Hematopoietic multipotent progenitor cell treated with erythropoietin and hydrocortisone succinate and interleukin-3 and kit ligand, for 8 days (in vitro differentiated cells): ENCODE measurements around the gene TRMO.

Experiments used
- DNase-seq: peaks from one replicate; pipeline ENCODE4 v3.0.0-alpha.2; 2015

The TRMO gene

DNA sequence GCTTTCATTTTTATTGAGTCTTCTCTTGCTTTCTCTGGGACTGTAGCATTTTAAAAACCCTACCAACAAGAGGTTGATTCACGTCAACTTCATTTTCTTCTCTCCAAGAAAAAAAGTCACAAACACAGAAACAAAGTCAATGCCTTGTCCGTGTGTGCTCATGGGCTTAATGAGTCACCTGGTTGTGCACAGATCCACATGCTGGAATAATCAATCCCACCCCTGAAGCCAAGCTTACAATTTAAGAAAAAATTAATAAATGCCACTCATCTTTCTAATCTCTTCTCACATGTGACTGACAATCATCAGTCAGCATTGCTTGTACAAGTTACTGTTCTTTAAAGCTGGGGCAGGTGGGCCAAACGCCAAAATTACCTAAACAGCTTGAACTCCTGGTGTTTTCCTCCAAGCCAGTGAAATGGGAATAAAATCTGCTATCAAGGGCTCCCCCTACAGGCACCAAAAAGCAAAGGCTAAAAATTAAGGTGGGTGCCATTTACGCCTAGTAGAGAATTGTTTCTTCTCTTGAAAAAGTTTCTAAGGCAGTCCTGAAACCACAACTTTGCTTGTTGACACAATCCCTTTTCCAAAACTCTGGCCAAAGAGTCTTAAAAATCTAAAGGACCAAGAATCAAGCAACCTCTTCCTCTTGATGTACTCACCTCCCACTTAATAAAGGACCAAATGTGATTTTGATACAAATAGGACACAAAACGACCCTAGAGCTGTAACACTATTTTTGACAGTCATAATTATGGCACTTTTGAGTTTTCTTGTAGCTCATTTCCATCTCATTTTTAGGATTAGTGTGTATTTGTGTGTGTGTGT is 21.3 kb downstream of the TRMO start:
- DNase-seq, result peak; percentile 58

DNA sequence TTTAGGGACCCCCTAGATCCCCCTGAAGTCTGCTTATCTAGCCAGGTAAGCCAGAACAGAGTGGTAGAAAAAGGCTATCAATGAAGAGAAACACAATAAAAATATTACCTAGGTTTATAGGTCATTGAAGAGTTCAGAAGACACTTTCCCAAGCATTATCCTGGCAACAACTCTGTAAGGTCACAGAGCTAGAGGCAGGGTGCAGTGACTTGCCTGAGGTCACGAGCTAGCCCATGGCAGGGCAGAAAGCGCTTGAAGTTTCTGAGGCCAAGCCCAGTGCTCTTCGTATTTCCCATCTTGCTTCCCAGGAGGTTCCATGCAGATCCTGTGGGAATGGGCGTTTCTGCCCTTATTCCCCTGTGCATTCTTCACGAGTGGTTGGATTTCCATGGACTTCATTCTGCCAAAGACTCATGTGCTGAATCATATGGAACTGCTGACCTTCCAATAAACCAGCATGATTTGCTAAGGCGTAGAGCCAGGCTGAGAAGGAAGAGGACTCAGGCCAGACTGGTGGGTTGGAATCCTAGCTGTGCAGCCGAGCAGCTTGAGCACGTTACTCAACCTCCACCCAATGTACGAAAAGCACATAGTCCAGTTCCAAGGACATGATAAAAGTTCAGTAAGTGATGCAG is 22.1 kb downstream of the TRMO start:
- DNase-seq, result no peak

DNA sequence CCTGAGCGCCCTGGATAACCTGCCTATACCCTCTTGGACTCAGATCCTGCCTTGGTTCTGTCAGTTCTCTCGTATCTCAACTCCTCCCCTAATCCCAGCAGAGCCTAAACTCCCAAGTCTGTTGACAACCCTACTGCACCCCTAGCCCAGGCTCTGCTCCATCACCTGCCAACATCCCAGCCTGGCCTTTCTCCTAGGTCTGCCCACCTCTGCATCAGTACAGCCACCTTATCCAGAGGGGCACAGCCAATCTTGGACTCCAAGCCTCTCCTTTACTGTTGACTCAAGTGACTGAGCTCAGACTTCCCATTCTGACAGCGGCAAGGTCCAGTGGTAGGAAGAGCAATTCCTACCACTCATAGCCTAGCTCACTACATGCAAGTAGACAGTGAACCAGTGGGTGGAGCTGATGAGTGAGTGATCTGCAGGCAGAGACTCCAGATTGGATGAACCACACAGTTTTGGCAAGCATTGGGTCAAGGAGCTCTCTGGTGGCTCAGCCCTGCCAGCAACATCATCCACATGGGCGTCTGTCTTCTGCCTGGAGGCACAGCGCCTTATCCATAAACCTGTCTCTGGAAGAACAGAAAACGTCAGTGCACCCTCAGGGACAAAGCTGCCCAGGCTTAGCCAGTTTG is 26.5 kb downstream of the TRMO start:
- DNase-seq, result peak; percentile 48

DNA sequence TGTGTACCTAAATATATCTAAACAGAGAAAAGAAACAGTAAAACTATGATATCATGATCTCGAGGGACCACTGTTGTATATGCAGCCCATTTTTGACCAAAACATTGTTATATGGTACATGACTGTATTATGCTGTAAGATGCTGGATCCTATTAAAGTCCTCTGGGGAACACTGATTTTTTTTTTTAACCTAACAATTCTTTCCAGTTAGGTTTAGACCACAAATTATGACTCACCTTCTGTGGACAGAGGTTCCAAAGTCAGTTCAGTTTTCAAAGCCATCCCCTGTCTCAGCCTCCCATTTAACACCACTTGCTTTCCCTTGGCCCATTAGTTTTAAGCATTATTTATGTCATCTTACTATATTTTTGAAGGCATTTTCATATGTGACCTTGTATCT is 27.1 kb downstream of the TRMO start:
- no peak for DNase-seq

DNA sequence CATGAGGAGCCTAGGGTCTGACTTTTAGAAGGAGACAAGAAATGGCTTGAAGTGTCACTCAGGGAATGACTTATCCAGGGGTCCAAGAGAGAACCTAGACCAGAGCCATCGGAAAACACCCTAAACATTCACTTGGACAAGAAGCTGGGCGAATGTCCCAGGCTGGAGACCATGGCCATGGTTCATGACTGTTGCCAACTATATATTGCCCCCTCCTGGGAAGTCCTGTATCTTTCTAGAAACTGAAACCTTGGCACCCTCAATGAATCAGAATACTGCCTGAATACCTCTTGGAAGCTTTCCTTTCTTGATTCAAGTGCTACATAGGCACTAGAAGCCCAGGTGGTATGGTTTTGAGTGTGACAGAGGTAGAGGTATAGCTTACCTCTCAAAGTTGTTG is 29.9 kb downstream of the TRMO start:
- DNase-seq, result no peak

DNA sequence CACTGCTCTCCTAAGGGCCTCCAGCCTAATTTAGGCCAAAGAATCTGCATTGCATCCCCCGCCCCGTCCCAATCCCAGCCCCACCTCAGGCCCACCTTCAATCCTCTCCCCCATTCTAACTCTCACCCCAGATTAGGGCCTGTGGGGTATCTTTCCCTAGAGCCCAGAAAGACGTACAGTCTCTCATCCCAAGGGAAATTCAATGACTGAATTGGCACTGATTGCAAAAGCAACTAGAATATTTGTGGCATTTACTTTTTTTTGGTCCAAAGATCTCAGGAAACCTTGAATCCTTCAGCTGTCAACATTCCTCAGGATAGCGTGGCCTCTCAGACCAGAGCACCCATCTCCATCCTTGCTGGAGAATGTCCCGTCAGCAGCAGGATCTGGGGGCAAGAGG is 30.6 kb downstream of the TRMO start:
- no peak for DNase-seq

DNA sequence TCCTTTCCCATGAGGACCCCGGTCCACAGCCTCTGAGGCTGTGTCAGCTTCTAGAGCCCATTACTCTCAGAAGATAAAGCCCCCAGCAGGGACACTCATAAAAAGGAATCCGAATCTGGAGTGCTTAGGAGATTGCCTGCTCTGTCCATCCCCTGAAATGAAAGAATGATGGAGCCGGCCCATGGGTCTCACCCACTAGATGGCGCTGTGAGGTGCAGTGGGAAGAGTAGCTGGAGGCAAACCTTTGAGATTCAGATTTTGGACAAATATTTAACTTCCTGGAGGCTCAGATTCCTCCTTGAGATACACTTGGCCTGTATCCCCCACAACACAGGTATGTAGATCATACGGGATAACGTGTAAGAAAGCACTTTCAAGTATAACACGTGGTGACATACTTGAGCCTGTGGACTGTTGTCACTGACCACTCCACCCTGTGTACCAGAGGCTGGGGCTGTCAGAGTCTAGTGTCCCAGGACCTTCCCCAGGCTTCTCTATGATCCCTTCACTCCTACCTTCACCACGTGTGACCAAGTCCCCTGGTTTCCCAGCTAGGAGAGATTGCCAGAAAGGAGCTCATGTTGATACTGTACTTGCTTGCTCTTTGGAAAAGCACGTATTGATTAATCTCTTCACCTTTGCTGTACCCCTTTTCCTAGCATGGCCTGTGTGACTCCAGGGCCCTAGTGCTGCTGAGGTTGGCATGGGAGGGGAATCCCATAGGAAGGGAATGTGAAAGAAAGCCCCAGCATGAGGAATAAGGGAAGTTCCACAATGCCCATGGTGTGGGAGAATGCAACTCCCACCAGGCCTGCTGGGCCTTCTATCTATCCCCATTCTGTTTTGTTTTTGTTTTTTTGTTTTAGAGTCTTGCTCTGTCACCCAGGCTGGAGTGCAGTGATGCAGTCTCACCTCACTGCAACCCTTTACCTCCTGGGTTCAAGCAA is 32.1 kb downstream of the TRMO start:
- DNase-seq, result peak; percentile 53

DNA sequence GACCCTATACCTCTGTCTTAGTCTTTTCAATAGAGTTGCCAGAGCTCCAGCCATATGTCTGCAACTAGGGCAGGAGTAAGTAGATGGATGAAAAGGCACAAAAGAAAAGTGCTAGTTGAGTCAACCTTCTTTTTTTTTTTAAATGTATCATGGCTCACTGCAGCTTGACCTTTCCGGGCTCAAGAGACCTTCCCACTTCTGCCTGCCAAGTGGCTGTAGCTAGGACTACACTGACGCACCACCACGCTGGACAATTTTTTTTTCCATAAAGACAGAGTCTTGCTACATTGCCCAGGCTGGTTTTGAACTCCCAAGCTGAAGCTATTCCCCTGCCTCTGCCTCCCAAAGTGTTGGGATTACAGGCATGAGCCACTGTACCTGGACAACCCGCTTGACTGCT is 42.0 kb downstream of the TRMO start:
- no peak for DNase-seq

DNA sequence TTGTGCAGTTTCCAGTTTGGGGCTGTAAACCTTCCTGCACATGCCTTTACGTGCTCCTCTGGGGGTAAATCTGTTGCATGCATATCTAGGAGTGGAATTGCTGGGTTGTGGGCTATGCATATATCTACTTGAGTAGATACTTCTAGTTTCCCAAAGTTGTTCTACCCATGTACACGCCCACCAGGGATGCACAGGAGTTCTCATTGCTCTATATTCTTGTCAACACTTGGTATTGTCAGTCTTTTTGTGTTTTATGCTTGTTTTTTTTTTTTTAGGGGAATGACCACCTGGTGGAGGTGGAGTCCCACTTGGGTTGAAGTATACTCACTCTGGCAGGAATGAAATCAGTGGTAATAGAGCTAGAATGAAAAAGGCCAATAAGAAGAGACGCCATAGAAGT is 46.2 kb downstream of the TRMO start:
- no peak for DNase-seq

DNA sequence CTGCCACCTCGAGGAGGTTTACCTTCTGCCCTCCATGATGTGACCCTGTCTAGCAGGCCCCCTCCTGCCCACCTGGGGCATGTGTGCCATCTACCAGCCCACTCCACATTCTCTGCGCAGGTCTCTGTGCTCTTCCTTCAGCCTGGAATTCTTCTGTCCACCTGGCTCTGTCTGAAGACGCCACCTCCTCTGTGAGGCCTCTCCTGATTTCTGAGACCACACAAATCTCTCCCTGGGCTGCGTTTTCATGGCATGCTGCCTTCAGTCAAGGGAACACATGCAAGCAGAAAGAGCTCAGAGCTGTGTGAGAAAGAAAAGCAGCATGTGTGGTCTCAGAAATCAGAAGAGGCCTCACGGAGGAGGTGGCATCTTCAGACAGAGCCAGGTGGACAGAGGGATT is 47.2 kb downstream of the TRMO start:
- DNase-seq, result no peak

DNA sequence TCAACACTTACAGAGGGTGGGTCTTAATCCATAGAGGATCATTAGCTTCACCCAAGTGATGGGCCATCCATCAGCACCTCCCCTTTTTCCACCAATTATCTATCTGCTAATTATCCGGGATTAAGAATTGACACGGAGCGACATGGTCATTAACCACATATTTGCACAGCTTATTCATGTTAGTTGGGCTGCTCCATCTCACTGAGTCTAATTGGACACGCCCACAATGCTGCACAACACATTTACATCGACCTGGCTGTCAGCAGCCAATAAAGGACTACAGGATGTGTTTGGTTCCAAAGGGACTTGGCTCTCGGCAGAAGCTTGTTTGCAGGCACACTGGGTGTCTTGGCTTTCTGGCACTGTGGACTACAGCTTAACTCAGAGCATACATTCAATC is 47.7 kb downstream of the TRMO start:
- DNase-seq, result no peak

DNA sequence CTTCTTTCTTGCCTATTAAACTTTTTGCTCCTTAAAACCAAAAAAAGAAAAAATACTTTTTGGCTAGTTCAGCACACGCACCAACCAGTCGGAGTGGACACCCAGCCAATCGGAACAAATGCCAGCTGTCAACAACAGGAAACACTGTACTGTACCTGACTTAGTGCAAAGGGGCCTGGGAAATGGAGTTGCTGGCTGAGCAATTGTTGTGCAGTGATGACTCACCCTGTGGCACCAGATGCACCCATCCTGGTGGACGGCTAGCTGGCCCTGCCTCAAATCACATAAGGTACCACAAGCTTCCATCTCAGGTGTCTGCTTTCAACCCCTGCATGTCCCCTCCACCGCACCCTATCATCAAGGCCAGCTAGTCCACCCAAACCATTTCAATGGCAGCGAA is 48.4 kb downstream of the TRMO start:
- DNase-seq, result no peak

DNA sequence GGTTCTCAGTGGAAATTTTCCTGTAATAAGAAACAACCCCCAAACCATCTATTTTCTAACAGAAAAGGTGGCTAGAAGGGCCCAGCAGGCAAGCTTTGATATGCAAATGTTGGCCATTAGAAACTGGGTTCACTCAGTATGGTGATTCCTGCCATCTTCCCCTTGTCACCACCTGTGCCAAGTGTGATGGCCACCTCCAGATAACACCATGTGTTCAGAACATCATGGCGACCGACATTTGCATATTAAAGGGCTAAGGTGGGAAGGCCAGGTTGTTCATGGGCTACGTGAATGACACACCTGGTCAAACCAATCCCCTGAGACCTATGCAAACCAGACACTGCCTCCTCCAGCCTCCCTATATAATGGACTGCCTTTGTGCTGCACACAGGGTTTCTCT is 48.9 kb downstream of the TRMO start:
- DNase-seq, result no peak

DNA sequence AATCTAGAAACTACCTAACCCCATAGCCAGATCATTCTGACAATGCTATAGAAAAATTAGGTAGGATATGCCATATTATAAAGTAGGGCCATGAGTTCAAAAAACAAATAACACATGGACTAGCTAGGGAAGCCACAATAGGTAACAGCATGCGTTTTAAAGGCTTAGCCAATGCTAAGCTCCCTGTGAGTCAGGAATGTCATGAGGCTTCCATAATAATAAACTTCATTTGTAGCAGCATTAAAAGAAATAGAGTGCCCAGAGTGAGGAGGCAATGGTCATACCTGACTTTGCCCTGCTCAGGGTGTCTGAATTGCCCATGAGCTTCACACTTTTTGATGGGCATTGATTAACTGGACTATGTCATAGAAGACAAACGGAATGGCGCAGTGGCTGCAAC is 53.4 kb downstream of the TRMO start:
- no peak for DNase-seq

DNA sequence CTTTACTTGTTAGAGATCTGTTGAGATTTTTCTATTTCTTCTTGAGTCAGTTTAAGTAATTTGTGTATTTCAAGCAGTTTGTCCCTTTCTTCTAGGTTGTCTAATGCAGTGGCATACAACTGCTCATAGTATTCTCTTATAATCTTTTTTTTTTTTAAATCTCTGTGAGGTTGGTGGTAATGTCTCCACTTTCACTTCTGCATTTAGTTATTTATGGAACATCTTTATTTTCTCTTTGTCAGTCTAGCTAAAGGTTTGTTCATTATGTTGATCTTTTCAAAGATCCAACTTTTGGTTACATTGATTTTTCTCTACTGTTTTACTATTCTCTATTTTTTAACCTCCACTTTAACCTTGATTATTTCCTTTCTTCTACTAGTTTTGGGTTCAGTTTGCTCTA is 55.5 kb downstream of the TRMO start:
- DNase-seq, result no peak

DNA sequence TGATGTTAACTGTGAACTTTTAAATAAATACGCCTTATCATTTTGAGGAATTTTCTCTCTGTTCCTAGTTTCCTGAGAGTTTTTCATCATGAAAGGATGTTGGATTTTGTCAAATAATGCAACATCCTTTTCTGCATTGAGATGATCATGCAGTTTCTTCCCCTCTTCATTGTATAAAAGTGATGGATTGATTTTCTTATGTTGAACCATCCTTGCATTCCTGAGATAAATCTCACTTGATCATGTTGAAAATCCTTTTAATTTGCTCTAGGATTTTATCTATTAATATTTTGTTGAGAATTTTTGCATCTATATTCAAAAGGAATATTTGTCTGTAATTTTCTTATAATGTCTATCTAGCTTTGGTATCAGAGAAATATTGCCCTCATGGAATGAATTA is 56.0 kb downstream of the TRMO start:
- DNase-seq, result no peak

DNA sequence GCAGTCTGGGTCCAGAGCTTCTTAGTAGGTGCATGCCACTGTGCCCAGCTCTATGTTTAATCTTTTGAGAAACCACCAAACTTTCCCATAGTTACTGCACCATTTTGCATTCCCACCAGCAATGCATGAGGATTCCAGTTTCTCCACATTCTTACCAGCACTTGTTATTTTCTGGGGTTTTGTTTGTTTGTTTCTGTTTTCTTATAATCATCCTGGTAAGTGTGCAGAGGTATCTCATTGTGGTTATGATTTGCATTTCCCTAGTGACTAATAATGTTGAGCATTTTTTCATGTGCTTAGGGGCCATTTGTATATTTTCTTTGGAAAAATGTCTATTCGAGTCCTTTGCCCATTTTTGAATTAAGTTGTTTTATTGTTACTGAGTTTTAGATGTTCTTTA is 57.9 kb downstream of the TRMO start:
- no peak for DNase-seq

DNA sequence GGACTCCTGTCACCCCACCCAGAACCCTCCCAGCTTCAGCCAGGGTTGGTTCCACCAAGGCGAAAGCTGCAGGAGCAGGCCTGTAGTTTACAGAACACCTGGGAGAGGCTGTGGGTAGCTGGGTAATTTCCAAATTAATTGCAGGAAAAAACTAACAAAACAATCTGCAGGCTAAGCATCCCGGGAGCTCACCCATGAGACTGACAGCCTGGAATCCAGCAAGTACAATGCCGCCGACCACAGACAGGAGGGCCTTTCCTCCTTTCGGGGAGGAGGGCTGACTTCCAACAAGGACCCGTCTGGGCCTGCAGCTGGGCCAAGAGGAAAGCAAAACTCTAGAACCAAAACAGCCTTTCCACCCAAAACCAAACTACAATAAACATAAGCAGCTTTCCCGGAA is 59.0 kb downstream of the TRMO start:
- DNase-seq, result no peak

DNA sequence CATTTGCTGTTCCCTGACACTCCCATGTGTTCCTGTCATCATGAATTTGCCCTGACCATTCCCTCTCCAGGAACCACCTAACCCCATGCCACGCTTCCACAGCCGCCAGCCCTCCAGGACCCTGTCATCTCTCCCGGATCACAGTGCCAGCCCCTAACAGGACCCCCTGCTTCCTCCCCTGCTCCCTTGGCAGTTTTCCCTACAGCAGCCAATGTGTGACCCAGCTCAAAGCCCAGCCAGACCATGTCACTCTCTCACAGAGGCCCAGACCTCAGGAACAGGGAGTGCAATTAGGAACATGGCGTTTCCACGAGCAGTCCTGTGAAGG is 61.2 kb downstream of the TRMO start:
- no peak for DNase-seq

DNA sequence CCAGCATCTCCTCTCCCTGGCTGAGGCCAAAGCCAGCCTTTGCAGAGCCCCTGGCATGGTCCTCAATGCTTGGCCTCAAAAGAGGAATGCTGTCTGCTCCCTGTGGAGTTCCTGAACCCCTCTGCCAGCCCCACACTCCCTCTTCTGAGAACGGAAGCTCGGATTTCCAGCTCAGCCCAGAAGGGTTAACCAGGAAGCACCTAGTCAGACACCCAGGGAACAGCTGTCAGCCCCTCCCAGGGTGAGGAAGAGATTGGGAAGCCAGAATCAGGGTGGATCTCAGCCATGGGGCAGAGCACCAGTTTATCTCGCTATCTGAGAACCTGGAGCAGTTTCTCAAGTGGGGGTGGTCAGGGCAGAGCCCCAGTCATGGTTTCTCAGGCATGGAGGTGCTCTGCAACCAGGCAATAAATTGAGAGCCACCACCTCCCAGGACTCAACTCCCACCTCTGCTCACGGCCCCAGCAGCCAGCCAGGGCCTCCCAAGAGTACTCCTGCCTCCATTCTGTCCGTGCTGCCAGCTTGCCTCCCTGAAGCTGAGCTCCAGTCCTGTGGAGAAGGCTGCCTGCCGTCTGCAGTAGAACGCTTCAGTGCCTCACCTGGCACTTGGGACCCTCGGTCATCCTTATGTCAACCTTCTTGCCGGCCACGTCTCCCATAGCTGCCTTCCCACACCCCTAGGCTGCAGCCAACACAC is 61.7 kb downstream of the TRMO start:
- DNase-seq, result no peak

DNA sequence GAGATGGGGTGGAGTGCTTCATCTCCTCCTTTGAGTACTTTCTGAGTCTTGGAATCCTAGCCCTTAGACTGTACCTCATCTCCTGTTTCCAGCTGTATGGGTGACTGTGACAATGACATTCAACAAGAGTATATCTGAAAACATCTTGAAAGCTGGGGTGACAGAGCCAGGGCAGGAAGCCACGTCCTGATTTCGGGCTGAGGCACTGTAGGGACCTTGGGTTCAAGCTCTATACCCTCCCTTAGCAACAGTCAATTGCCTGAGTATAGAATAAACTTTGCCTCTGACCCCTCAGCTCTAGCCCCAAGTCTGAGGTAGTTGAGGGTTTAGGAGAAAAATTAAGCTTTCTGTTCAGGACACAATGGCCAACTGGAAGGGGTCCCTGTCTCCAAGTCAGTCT is 63.0 kb downstream of the TRMO start:
- DNase-seq, result no peak

DNA sequence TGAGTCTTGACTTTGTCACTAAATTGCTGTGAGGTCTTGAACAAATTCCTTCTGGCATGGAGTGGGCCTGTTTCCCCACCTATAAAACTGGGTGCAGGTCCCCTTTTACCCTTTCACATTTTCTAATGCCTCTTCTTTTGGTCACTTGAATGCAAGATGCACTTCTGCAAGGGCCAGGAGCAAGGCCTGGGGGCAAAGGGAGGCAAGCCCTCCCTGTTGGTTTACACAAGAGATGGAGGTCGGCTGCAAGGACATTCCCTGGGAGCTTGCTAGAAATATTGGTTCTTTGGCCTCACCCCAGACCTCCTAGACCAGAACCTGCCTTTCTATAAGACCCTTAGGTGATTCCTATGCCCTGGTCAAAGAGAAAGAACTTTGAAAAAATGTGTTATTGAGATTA is 63.5 kb downstream of the TRMO start:
- no peak for DNase-seq

DNA sequence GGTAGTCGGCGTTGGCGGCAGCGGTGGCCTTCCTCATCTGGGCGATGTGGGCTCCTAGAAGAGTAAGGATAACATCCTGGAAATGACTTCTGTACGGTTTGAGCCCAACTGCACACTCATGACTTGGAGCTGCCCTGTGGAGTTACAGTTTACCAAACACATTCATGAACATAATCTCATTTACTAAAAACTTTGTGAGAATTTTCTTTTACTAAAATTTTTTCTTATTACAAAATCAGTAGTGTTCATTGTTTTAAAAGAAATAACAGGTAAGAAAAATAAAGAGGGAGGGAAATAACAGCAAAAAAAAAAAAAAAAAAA is 63.9 kb downstream of the TRMO start:
- DNase-seq, result no peak
